ENCODE data around the gene SOST.

SOST gene

GRCh38 chr17:43787728-43788127 lies 29.1 kb upstream of the SOST start:
- Histone ChIP-seq H3K4me2 (ENCODE audit: low read length) (no peak overlapping the region), H4K20me1 (ENCODE audit: insufficient read depth, low read length) (no peaks in the 10 kb centered on the region), H3K79me2 (ENCODE audit: low read length) (no peaks in the 10 kb centered on the region), H2AFZ (ENCODE audit: low read depth, low read length) (no peak overlapping the region; the same call in 1 of the 2 replicates), H3K9ac (ENCODE audit: low read length) (no peak overlapping the region), H3K4me3 (ENCODE audit: low read length) (no peak overlapping the region), H3K9me3 (ENCODE audit: insufficient read depth, low read length) (no peaks in the 10 kb centered on the region), H3K27me3 (ENCODE audit: low read depth, low read length) (peaks cover 24% of the 10 kb centered on the region; the same call in 1 of the 2 replicates), H3K27ac (ENCODE audit: low read length) (no peak overlapping the region), H3K4me1 (ENCODE audit: low read length) (0 out of 2 replicates have a peak, but pooled peaks cover 5% of the 10 kb centered on the region), H3K36me3 (replicated peaks; ENCODE audit: low read depth, low read length) (no peaks in the 10 kb centered on the region)
- no peak for TF ChIP-seq CTCF (IDR thresholded peaks at IDR 0.05; ENCODE audit: low read depth, low read length)

GRCh38 chr17:43784628-43785101 lies 26.1 kb upstream of the SOST start:
- no peak overlapping the region for H2AFZ ChIP-seq (ENCODE audit: low read depth, low read length)
- H3K4me2 ChIP-seq (ENCODE audit: low read length) = no peak overlapping the region
- H3K4me3 ChIP-seq (ENCODE audit: low read length) = no peak overlapping the region
- no peak for TF ChIP-seq EZH2phosphoT487 (IDR thresholded peaks at IDR 0.05; ENCODE audit: low read depth)
- no peak for TF ChIP-seq CTCF (IDR thresholded peaks at IDR 0.05; ENCODE audit: low read depth, low read length)
- H3K9ac ChIP-seq (ENCODE audit: low read length) = no peak overlapping the region
- no peaks in the 10 kb centered on the region for H4K20me1 ChIP-seq (ENCODE audit: insufficient read depth, low read length)
- H3K27ac ChIP-seq (ENCODE audit: low read length) = no peak overlapping the region
- no peaks in the 10 kb centered on the region for H3K9me3 ChIP-seq (ENCODE audit: insufficient read depth, low read length)
- no peaks in the 10 kb centered on the region for H3K4me1 ChIP-seq (ENCODE audit: low read length)
- H3K27me3 ChIP-seq (ENCODE audit: low read depth, low read length) = peaks cover 41% of the 10 kb centered on the region
- H3K36me3 ChIP-seq (replicated peaks; ENCODE audit: low read depth, low read length) = no peaks in the 10 kb centered on the region
- H3K79me2 ChIP-seq (ENCODE audit: low read length) = no peaks in the 10 kb centered on the region

GRCh38 chr17:43784068-43784467 lies 25.5 kb upstream of the SOST start:
- Histone ChIP-seq H3K4me1 (ENCODE audit: low read length) (peaks cover 5% of the 10 kb centered on the region), H3K4me3 (ENCODE audit: low read length) (no peak overlapping the region), H3K36me3 (replicated peaks; ENCODE audit: low read depth, low read length) (no peaks in the 10 kb centered on the region), H3K27ac (ENCODE audit: low read length) (no peak overlapping the region), H3K4me2 (ENCODE audit: low read length) (no peak overlapping the region), H3K9me3 (ENCODE audit: insufficient read depth, low read length) (no peaks in the 10 kb centered on the region), H3K9ac (ENCODE audit: low read length) (no peak overlapping the region), H4K20me1 (ENCODE audit: insufficient read depth, low read length) (no peaks in the 10 kb centered on the region), H2AFZ (ENCODE audit: low read depth, low read length) (no peak overlapping the region), H3K79me2 (ENCODE audit: low read length) (no peaks in the 10 kb centered on the region), H3K27me3 (ENCODE audit: low read depth, low read length) (peaks cover 45% of the 10 kb centered on the region)
- TF ChIP-seq EZH2phosphoT487 (IDR thresholded peaks at IDR 0.05; ENCODE audit: low read depth) (no peak), CTCF (IDR thresholded peaks at IDR 0.05; ENCODE audit: low read depth, low read length) (no peak)

- Histone ChIP-seq H3K27ac (ENCODE audit: low read length) (no peak overlapping the region), H3K4me3 (ENCODE audit: low read length) (no peak overlapping the region), H2AFZ (ENCODE audit: low read depth, low read length) (no peak overlapping the region), H3K9ac (ENCODE audit: low read length) (no peak overlapping the region), H3K9me3 (ENCODE audit: insufficient read depth, low read length) (no peaks in the 10 kb centered on the region), H3K4me1 (ENCODE audit: low read length) (peaks cover 5% of the 10 kb centered on the region), H3K27me3 (ENCODE audit: low read depth, low read length) (peaks cover 44% of the 10 kb centered on the region), H3K79me2 (ENCODE audit: low read length) (no peaks in the 10 kb centered on the region), H3K4me2 (ENCODE audit: low read length) (no peak overlapping the region), H4K20me1 (ENCODE audit: insufficient read depth, low read length) (no peaks in the 10 kb centered on the region), H3K36me3 (replicated peaks; ENCODE audit: low read depth, low read length) (no peaks in the 10 kb centered on the region)
- no peak for TF ChIP-seq EZH2phosphoT487 (IDR thresholded peaks at IDR 0.05; ENCODE audit: low read depth)
- TF ChIP-seq CTCF (IDR thresholded peaks at IDR 0.05; ENCODE audit: low read depth, low read length) = no peak
These were observed 24.5 kb upstream of the SOST start for GRCh38 chr17:43782913-43783680.

Data from OCI-LY3 (cell line).